ENCODE measurements around the gene TBPL1. TPM values are rescaled to one million over a fixed set of nuclear protein-coding genes. Genes with fewer than 3 reads are reported as not detected.

TBPL1 gene
- total and polyA plus RNA-seq, 2 of the 8 experiments (the other 6 are each of a cell fraction or from before 2014, with no cell fraction given) = 32.5 to 67.0 TPM

- no peak for TF ChIP-seq FOSL1 (IDR thresholded peaks at IDR 0.05; ENCODE audit: insufficient read depth, low read depth, low read length)
- no peak for TF ChIP-seq POLR2A (IDR thresholded peaks at IDR 0.05; ENCODE audit: control extremely low read depth in 1 of 2, low read depth in 2 of 2, low read length in 2 of 2)
- TF ChIP-seq RXRA (IDR thresholded peaks at IDR 0.05; ENCODE audit: insufficient read depth, low read depth, low read length) = no peak
These were observed 73.6 kb downstream of the TBPL1 start (continued) for GRCh38 chr6:134026597-134026996.
